Measurements from ENCODE around the gene KCNK6.

Gene KCNK6

DNA sequence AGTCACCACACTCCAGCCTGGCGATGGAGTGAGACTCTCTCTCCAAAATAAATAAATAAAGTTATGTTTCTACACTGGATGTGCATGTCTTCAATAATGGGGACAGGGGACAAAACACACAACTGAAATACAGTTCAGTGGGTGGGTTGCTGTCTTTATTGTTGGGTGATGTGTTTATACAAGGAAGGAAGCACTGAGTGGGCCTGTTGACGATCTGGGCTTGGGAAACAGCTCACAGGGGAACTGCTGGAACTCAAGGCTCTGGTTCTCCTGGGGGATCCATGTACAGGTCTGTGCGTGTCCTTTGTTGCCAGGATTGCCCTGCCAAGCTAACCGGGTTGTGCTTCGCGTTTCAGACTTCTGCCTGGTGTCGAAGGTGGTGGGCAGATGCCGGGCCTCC lies 36.4 kb upstream of the KCNK6 start:
- peaks cover 45% of the 10 kb centered on the region for H3K36me3 ChIP-seq (ENCODE audit: insufficient read depth, low read depth, low read length)
- H3K27ac ChIP-seq (ENCODE audit: low read length): no peak overlapping the region

DNA sequence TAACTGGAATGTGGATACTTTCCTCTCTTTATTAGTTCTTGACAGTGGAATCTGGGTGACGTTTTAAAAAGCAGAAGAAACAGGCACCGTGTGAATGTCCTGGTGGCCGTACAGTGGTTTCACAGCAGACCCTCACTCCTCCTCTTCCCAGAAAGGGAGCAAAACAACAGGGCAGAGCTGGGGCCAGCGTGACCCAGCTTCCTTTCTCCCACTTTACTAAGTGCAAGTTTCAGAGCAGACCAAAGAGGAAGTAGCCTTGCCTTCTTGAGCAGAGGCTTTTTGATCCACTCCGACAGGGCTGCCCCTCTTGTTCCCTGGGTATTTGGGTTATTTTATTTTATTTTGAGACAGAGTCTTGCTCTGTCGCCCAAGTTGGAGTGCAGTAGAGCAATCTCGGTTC lies 35.2 kb upstream of the KCNK6 start:
- Histone ChIP-seq H3K36me3 (ENCODE audit: insufficient read depth, low read depth, low read length) (peaks cover 57% of the 10 kb centered on the region), H3K27me3 (ENCODE audit: insufficient read depth, low read length) (no peaks in the 10 kb centered on the region), H3K9me3 (ENCODE audit: insufficient read depth, low read depth, low read length) (no peaks in the 10 kb centered on the region), H3K27ac (ENCODE audit: low read length) (no peak overlapping the region), H3K4me1 (ENCODE audit: insufficient read depth, low read length) (no peaks in the 10 kb centered on the region), H3K9ac (ENCODE audit: low read depth, low read length) (no peak overlapping the region), H3K4me3 (ENCODE audit: low read length) (no peak overlapping the region)

More for the DNA sequence above, 36.4 kb upstream of the KCNK6 start:
- no peaks in the 10 kb centered on the region for H3K9me3 ChIP-seq (ENCODE audit: insufficient read depth, low read depth, low read length)
- H3K4me1 ChIP-seq (ENCODE audit: insufficient read depth, low read length): no peaks in the 10 kb centered on the region
- H3K4me3 ChIP-seq (ENCODE audit: low read length): no peak overlapping the region
- H3K27me3 ChIP-seq (ENCODE audit: insufficient read depth, low read length): no peaks in the 10 kb centered on the region
- no peak overlapping the region for H3K9ac ChIP-seq (ENCODE audit: low read depth, low read length)

DNA sequence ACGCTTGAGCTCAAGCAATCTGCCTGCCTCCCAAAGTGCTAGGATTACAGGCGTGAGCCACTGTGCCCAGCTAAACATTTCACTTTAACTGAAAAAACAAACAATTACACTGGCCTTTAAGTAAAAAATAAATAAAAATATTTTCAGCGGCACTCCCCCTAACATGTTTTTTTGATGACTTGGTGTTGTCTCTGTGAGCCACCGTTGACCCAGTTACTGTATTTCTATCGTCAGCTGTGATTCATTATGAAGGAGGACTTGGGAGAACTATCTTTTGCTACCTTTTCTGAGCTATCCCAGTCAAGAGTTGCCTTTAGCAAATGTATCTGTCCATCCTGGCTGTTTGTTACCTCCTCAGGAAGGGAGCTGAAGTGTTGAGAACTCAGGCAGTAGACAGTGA lies 34.1 kb upstream of the KCNK6 start:
- Histone ChIP-seq H3K4me1 (ENCODE audit: insufficient read depth, low read length) (no peaks in the 10 kb centered on the region), H3K27me3 (ENCODE audit: insufficient read depth, low read length) (no peaks in the 10 kb centered on the region), H3K9ac (ENCODE audit: low read depth, low read length) (no peak overlapping the region), H3K4me3 (ENCODE audit: low read length) (no peak overlapping the region), H3K27ac (ENCODE audit: low read length) (no peak overlapping the region), H3K9me3 (ENCODE audit: insufficient read depth, low read depth, low read length) (no peaks in the 10 kb centered on the region), H3K36me3 (ENCODE audit: insufficient read depth, low read depth, low read length) (peaks cover 62% of the 10 kb centered on the region)

DNA sequence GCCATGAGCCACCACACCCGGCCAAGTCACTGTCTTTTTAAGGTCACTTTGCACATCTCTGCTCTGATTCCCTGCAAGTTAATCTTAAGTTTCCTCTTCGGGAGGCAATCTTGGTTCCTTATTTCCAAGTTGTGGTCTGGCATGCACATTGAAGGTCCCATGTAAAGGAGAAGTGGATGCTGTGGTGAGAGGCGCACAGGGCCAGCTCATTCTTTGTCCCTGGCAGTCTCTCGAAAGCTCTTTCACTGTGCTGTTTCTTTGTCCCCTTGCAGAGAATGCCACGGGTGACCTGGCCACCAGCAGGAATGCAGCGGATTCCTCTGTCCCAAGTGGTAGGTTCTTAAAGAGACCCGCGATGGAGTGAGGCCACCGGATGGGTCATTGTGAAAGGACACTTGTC lies 32.0 kb upstream of the KCNK6 start:
- Histone ChIP-seq H3K4me3 (ENCODE audit: low read length) (no peak overlapping the region), H3K27me3 (ENCODE audit: insufficient read depth, low read length) (no peaks in the 10 kb centered on the region), H3K9ac (ENCODE audit: low read depth, low read length) (no peak overlapping the region), H3K36me3 (ENCODE audit: insufficient read depth, low read depth, low read length) (peaks cover 82% of the 10 kb centered on the region), H3K27ac (ENCODE audit: low read length) (no peak overlapping the region), H3K9me3 (ENCODE audit: insufficient read depth, low read depth, low read length) (no peaks in the 10 kb centered on the region), H3K4me1 (ENCODE audit: insufficient read depth, low read length) (no peaks in the 10 kb centered on the region)

DNA sequence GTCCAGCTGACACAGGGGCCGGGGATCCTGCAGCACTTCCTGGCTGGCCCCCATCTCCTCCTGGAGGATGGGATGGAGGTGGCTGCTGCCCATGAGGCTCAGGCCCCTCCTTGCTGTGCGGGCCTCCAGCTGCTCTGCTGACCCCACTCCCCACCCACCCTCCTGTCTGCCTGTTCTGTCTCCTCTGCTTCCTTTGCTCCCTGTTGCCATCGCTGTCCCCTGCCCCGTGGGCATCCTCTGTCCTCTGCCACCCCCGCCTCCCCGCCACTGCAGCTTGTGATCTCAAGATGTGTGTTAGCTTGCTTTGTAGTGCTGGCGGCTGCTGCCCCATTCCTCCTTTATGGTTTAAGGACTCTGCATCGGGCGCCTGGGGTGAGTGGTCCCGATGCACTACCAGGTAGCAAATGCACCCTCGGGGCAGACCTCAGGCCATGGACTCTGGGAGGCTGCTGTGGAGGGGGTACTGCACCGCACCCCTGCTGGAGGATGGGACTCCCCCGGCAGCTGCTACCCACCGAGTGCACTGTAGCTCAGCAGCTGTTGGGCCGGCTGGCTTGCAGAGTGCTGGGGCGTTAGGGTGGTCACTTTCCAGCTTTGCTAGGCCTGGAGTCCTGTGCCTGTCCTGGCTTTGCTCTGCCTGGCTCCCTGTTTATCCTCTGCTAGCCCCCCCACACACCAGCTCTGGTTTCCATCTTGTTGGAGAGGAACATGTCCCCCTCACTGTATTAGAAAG lies 31.4 kb upstream of the KCNK6 start:
- Histone ChIP-seq H3K27ac (ENCODE audit: low read length) (no peak overlapping the region), H3K27me3 (ENCODE audit: insufficient read depth, low read length) (no peaks in the 10 kb centered on the region), H3K9me3 (ENCODE audit: insufficient read depth, low read depth, low read length) (no peaks in the 10 kb centered on the region), H3K9ac (ENCODE audit: low read depth, low read length) (no peak overlapping the region), H3K4me3 (ENCODE audit: low read length) (no peak overlapping the region), H3K36me3 (ENCODE audit: insufficient read depth, low read depth, low read length) (peaks cover 83% of the 10 kb centered on the region), H3K4me1 (ENCODE audit: insufficient read depth, low read length) (no peaks in the 10 kb centered on the region)

DNA sequence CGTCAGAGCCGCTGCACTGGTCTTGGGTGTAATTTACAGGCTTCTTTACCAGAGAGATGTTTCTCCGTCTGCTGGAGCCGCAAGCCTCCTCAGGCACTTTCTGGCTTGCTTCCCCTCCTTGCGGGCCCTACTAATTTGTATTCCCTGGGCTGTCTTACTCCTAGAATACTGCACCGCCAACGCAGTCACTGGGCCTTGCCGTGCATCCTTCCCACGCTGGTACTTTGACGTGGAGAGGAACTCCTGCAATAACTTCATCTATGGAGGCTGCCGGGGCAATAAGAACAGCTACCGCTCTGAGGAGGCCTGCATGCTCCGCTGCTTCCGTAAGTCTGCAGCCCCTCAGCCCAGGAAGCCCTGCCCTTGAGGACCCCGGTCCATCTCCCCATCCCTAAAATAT lies 29.7 kb upstream of the KCNK6 start:
- no peak overlapping the region for H3K27ac ChIP-seq (ENCODE audit: low read length)
- peaks cover 68% of the 10 kb centered on the region for H3K36me3 ChIP-seq (ENCODE audit: insufficient read depth, low read depth, low read length)
- no peaks in the 10 kb centered on the region for H3K27me3 ChIP-seq (ENCODE audit: insufficient read depth, low read length)
- H3K9me3 ChIP-seq (ENCODE audit: insufficient read depth, low read depth, low read length): no peaks in the 10 kb centered on the region
- no peak overlapping the region for H3K9ac ChIP-seq (ENCODE audit: low read depth, low read length)
- no peak overlapping the region for H3K4me3 ChIP-seq (ENCODE audit: low read length)
- H3K4me1 ChIP-seq (ENCODE audit: insufficient read depth, low read length): no peaks in the 10 kb centered on the region

DNA sequence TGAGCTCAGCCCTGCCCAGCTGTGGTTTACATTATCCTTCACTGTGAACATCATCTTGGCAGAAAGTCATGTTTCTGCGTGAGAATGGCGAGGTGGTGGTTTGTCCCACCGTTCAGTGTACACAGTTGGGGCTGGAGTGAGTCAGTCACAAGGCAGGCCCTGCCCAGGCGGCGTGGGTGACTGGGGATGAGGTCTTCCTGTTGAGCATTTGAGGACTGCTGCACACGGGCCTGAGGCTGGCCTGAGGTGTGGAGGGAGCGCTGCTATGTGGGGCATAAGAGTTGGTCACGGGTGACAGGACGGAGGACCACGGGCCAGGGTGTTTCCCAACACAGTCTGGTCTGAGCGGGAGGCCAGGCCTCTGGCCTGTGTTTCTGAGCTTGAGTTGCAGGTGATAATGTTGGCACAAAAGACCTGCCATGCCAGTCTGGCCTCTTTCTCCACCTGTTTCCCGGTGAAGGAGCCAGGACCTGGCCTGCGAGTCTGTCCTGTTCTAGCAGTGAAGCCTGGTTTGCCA lies 29.0 kb upstream of the KCNK6 start:
- Histone ChIP-seq H3K9me3 (ENCODE audit: insufficient read depth, low read depth, low read length) (no peaks in the 10 kb centered on the region), H3K36me3 (ENCODE audit: insufficient read depth, low read depth, low read length) (peaks cover 61% of the 10 kb centered on the region), H3K9ac (ENCODE audit: low read depth, low read length) (no peak overlapping the region), H3K27ac (ENCODE audit: low read length) (no peak overlapping the region), H3K4me3 (ENCODE audit: low read length) (no peak overlapping the region), H3K4me1 (ENCODE audit: insufficient read depth, low read length) (no peaks in the 10 kb centered on the region), H3K27me3 (ENCODE audit: insufficient read depth, low read length) (no peaks in the 10 kb centered on the region)

DNA sequence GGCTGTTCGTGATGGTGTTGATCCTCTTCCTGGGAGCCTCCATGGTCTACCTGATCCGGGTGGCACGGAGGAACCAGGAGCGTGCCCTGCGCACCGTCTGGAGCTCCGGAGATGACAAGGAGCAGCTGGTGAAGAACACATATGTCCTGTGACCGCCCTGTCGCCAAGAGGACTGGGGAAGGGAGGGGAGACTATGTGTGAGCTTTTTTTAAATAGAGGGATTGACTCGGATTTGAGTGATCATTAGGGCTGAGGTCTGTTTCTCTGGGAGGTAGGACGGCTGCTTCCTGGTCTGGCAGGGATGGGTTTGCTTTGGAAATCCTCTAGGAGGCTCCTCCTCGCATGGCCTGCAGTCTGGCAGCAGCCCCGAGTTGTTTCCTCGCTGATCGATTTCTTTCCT lies 27.8 kb upstream of the KCNK6 start:
- Histone ChIP-seq H3K9ac (ENCODE audit: low read depth, low read length) (no peak overlapping the region), H3K4me1 (ENCODE audit: insufficient read depth, low read length) (no peaks in the 10 kb centered on the region), H3K27me3 (ENCODE audit: insufficient read depth, low read length) (no peaks in the 10 kb centered on the region), H3K4me3 (ENCODE audit: low read length) (no peak overlapping the region), H3K36me3 (ENCODE audit: insufficient read depth, low read depth, low read length) (peaks cover 56% of the 10 kb centered on the region), H3K27ac (ENCODE audit: low read length) (no peak overlapping the region), H3K9me3 (ENCODE audit: insufficient read depth, low read depth, low read length) (no peaks in the 10 kb centered on the region)

DNA sequence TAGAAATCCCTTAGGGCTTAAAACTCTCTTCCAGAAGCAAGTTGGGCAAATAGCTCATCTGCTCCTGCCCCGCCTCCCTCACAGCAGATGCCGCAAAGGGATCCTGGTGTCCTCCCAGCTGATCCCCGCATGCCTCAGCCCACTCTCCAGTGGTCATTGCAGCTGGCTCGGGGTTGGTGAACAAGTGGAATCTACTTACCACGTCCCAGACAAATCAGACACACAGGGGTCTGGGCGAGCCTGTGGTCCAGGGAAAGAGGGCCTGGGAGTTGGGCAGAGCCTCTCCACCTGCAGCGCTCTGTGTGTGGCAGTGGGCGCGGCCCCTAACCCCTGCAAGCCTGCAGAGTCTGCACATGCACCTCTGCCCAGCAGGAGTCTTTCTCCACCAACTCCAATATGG lies 26.4 kb upstream of the KCNK6 start:
- H3K27me3 ChIP-seq (ENCODE audit: insufficient read depth, low read length): no peaks in the 10 kb centered on the region
- H3K4me3 ChIP-seq (ENCODE audit: low read length): no peak overlapping the region
- H3K9ac ChIP-seq (ENCODE audit: low read depth, low read length): no peak overlapping the region
- H3K9me3 ChIP-seq (ENCODE audit: insufficient read depth, low read depth, low read length): no peaks in the 10 kb centered on the region
- H3K27ac ChIP-seq (ENCODE audit: low read length): no peak overlapping the region
- H3K4me1 ChIP-seq (ENCODE audit: insufficient read depth, low read length): no peaks in the 10 kb centered on the region
- H3K36me3 ChIP-seq (ENCODE audit: insufficient read depth, low read depth, low read length): peaks cover 46% of the 10 kb centered on the region

DNA sequence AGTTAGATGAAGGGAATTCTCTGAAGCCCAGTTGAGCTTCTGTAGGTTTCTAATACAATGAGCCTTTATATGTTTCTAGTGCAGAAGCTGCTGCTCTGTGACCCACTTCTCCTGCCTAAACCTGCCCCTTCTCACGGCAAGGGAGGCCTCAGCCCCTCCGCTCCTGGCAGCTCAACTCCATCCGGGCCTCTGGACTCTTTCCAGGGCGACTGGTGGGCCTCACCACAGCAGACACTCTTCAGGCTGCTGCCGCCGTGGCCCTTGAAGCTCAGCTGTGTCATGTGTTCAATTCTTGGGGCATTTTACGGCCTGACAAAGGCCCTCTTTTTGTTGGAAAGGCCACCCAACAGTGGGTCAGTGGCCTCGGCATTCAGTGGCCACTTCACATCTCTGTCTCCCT lies 25.6 kb upstream of the KCNK6 start:
- no peak overlapping the region for H3K9ac ChIP-seq (ENCODE audit: low read depth, low read length)
- H3K4me1 ChIP-seq (ENCODE audit: insufficient read depth, low read length): no peaks in the 10 kb centered on the region
- peaks cover 38% of the 10 kb centered on the region for H3K36me3 ChIP-seq (ENCODE audit: insufficient read depth, low read depth, low read length)
- no peaks in the 10 kb centered on the region for H3K9me3 ChIP-seq (ENCODE audit: insufficient read depth, low read depth, low read length)
- no peak overlapping the region for H3K27ac ChIP-seq (ENCODE audit: low read length)
- no peaks in the 10 kb centered on the region for H3K27me3 ChIP-seq (ENCODE audit: insufficient read depth, low read length)
- no peak overlapping the region for H3K4me3 ChIP-seq (ENCODE audit: low read length)

DNA sequence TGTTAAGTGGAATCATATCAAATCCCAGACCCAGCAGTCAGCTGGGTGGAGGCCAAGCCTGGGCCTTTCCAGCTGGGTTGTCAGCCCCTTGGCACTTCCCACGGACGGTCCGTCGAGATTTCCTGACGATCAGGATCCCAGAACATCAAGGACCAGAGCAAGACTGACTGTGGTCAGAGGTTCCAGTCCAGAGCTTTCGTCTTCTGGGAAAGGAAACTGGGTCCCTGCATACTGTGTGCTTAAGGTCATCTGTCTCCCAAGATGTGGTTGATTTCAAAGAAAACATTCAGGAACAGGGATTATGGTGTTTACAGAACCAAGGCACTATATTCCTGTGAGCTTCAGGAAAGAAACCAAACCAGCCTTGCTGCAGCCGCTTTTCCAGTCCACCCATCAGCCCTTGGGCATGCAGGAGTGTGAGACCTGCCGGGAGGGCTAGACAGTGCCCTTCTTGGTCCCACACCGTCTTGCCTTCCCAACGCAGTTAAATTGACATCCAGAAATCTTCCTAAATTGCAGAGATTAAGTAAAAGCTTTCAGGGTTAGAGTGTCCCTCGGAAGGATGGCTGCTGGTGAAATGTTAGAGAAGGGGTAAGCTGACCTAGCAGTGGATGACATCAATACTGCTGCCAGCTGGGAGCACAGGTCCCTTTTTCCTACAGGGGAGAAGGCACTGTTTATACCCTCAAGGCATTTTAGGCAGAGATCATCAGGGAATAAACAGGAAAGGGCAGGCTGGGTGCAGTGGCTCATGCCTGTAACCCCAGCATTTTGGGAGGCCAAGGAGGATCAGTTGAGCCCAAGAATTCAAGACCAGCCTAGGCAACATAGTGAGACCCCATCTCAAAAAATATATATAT lies 20.6 kb upstream of the KCNK6 start:
- no peaks in the 10 kb centered on the region for H3K9me3 ChIP-seq (ENCODE audit: insufficient read depth, low read depth, low read length)
- no peak overlapping the region for H3K27ac ChIP-seq (ENCODE audit: low read length)
- peaks cover 4% of the 10 kb centered on the region; the same call in 1 of the 2 replicates for H3K4me1 ChIP-seq (ENCODE audit: insufficient read depth, low read length)
- H3K27me3 ChIP-seq (ENCODE audit: insufficient read depth, low read length): peaks cover 4% of the 10 kb centered on the region; the same call in 1 of the 2 replicates
- no peak overlapping the region for H3K9ac ChIP-seq (ENCODE audit: low read depth, low read length)
- no peak overlapping the region for H3K4me3 ChIP-seq (ENCODE audit: low read length)
- H3K36me3 ChIP-seq (ENCODE audit: insufficient read depth, low read depth, low read length): no peaks in the 10 kb centered on the region

Measured in iPS-20b (cell line).